GM12875 (cell line): ENCODE results near the gene ZDHHC11B.
"Not testable (repeated sequence)": the region's sequence is repeated elsewhere in the genome, so short reads cannot be mapped to it uniquely, and the experiment has no call there.

ENCODE experiments used
- H3K4me3 ChIP-seq: one replicate; pipeline ENCODE4 v1.5.1; 2011; ENCODE audit warnings: low read depth, low read length, control low read depth
- TF ChIP-seq, protein P1 (sequence below): IDR thresholded peaks from 2 replicates; pipeline ENCODE4 v1.5.1; 2011; ENCODE audit warnings: low read depth, mild to moderate bottlenecking, control low read depth, inconsistent platforms, low read length, moderate library complexity, borderline replicate concordance; ENCODE audit not compliant: insufficient read depth

Gene ZDHHC11B

GRCh38 chr5:777756-778161 is 6.8 kb downstream of the ZDHHC11B start:
- no peak overlapping the region for H3K4me3 ChIP-seq

GRCh38 chr5:776862-777711 is 7.4 kb downstream of the ZDHHC11B start:
- H3K4me3 ChIP-seq: no peak overlapping the region
- TF ChIP-seq, protein P1, sequence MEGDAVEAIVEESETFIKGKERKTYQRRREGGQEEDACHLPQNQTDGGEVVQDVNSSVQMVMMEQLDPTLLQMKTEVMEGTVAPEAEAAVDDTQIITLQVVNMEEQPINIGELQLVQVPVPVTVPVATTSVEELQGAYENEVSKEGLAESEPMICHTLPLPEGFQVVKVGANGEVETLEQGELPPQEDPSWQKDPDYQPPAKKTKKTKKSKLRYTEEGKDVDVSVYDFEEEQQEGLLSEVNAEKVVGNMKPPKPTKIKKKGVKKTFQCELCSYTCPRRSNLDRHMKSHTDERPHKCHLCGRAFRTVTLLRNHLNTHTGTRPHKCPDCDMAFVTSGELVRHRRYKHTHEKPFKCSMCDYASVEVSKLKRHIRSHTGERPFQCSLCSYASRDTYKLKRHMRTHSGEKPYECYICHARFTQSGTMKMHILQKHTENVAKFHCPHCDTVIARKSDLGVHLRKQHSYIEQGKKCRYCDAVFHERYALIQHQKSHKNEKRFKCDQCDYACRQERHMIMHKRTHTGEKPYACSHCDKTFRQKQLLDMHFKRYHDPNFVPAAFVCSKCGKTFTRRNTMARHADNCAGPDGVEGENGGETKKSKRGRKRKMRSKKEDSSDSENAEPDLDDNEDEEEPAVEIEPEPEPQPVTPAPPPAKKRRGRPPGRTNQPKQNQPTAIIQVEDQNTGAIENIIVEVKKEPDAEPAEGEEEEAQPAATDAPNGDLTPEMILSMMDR: no peak

More at GRCh38 chr5:777756-778161, 6.8 kb downstream of the ZDHHC11B start:
- TF ChIP-seq, protein P1: no peak

- TF ChIP-seq, protein P1: no peak
- no peak overlapping the region for H3K4me3 ChIP-seq
Measured at GRCh38 chr5:775961-776861, 8.3 kb downstream of the ZDHHC11B start.

DNA sequence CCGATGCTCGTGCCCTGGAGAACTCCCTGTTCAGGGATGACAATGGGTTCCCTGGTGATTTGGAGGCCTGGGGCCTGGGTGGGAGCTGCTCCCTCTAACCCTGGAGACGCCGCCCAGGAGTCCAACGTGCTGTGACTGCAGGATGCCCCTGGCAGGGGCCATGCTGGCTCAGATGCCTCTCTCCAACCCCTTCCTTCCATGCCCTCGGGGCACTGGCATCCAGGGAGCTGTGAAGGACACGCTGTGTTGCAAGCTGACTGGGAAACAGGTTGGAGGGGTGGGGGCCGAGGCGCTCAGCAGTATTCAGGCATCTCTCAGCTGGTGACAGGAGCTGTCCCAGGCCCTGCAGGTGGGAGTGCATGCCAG is 9.0 kb downstream of the ZDHHC11B start:
- not testable (repeated sequence) for H3K4me3 ChIP-seq

GRCh38 chr5:774854-775505 is 9.5 kb downstream of the ZDHHC11B start:
- H3K4me3 ChIP-seq: not testable (repeated sequence)

GRCh38 chr5:774304-774703 is 10.2 kb downstream of the ZDHHC11B start:
- not testable (repeated sequence) for H3K4me3 ChIP-seq

DNA sequence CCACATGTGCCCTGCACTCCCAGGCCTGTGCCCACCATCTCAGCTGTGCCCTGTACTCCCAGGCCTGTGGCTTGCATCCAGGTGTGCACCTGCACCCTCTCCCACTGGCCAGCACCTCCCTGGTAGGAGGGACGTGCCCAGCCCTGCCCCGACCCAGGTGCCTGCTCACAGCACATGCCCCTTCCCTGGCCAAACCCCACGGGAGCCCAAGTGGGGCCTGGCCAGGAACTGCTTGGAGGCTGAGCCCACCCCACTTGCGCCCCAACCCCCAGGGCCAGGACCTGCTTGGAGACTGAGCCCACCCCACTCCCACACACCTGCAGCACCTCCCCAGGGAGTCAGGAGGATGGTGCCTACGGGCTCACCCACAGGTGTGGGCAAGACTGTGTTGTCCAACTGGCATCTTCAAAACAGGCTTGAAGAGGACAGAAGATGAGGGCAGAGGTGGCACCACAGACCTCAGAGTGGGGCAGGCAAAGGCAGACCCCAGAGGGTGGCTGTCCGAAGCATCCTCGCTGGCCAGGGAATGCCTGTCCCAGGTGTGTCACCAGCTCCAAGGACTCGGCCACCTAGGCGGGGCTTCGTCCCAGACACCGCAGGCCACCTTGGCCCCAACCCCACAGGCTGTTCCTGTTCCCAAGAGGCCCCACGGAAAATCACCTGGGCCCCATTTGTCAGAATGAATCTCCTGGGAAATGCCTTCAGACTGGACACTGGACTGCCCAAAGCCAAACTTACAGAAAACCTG is 10.8 kb downstream of the ZDHHC11B start:
- TF ChIP-seq, protein P1: no peak
- H3K4me3 ChIP-seq: no peak overlapping the region

DNA sequence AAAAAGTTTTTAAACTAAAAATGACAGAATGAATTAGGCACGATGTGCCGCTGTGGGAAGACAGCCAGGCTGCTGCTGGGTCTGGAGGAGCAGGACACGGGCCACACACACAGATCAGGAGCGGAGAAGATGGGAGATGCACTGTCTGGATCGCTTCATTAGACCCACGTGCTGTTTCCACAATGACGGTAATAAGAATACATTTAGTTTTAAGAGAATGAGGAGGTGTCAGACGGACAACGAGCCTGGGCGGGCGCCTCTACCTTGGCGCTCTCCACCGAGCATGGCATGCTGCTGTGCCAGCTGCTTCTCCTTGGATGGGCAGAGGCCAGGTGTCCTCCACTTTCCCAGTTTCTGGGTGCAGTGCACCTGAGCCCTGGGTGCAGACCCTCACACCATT is 11.6 kb downstream of the ZDHHC11B start:
- not testable (repeated sequence) for H3K4me3 ChIP-seq

GRCh38 chr5:772547-772890 is 12.0 kb downstream of the ZDHHC11B start:
- not testable (repeated sequence) for H3K4me3 ChIP-seq

DNA sequence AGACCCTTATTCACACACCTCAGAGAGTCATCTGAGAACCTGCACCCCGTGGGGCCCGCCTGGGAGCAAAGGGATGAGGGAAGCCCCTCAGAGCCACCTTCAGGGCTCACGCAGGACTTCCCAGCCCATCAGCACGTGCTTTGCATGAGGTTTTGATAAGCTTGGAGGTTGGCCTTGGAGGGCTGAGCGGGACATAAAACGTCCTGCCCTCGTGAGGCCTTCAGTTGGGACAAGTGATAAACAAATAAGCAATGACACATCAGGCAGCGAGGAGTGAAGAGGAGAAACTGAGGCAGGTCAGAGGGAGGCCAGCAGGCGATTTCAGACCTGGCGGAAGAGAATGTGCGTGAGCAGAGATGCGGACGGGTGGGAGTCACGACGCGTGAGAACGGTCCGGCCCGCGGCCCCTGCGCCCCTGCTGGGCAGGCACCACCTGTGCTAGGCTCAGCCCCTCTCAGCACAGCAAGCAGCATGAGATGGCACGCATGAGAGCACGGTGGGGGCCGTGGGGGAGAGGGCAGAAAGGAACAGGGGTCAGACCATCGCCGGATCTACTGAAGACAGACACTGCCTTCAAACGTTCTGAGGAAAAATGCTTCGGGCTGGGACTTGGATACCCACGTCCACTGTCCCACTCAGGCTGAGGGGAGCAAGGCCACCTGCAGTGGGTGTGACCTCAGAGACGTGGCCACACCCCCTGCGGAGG is 12.5 kb downstream of the ZDHHC11B start:
- not testable (repeated sequence) for H3K4me3 ChIP-seq

GRCh38 chr5:771087-771781 is 13.3 kb downstream of the ZDHHC11B start:
- not testable (repeated sequence) for H3K4me3 ChIP-seq

DNA sequence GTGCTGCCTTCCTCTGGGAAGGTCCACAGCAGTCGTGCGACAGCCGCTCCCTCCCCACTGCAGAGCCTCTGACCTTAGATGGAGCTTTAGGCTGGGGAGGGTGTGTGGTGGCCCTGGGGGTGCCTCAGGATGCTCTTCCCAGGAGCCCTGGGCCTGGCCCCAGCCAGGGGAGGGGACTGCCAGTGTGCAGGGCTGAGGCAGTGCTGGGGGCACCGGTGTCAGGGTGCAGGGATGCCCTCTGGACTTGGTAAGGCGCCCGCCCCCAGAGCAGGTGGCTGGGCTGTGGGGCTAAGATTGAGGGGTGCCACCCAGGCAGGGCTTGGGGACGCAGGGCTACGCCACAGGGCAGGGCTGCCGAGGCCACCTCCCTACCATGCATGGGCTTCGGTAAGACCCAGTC is 13.9 kb downstream of the ZDHHC11B start:
- not testable (repeated sequence) for H3K4me3 ChIP-seq
